Sigmoid colon (tissue), 4 donors: Measurements from ENCODE around the gene ZNF692.

ENCODE experiments used
- CTCF ChIP-seq, 4 experiments: fragments of 450-650 bp in 3 of 4; fragments of 200-600 bp in 1 of 4; IDR thresholded peaks; one replicate each; pipeline ENCODE4 v1.5.1; 2016 to 2019; ENCODE audit warnings: antibody characterized with exemption in 4 of 4, mild to moderate bottlenecking in 3 of 4, moderate library complexity in 2 of 4
- EP300 ChIP-seq, 4 donors: sonication (generic); formaldehyde crosslinking; IDR thresholded peaks; one replicate each; pipeline ENCODE4 v1.6.1; 2017; ENCODE audit warnings: antibody characterized with exemption in 4 of 4
- POLR2A ChIP-seq, 2 donors: fragments of 450-650 bp; IDR thresholded peaks; one replicate each; pipeline ENCODE4 v1.6.1; 2016; ENCODE audit warnings: antibody characterized with exemption in 2 of 2, mild to moderate bottlenecking in 2 of 2, moderate library complexity in 2 of 2
- POLR2AphosphoS5 ChIP-seq, 4 donors: sonication (generic); formaldehyde crosslinking; IDR thresholded peaks; one replicate each; pipeline ENCODE4 v1.6.1; 2017; ENCODE audit warnings: antibody characterized with exemption in 4 of 4

- no peak for TF ChIP-seq CTCF (IDR thresholded peaks at IDR 0.05)
- no peak for TF ChIP-seq EP300 (IDR thresholded peaks at IDR 0.05)
- TF ChIP-seq POLR2AphosphoS5 (IDR thresholded peaks at IDR 0.05) = no peak
- TF ChIP-seq POLR2A (IDR thresholded peaks at IDR 0.05) = no peak
These were observed 34.2 kb downstream of the ZNF692 start for GRCh38 chr1:248824701-248825100.
